ENCODE data around the gene GABRG2. TPM values are rescaled to one million over a fixed set of nuclear protein-coding genes. Genes with fewer than 3 reads are reported as not detected.
"Not testable (repeated sequence)": the region's sequence is repeated elsewhere in the genome, so short reads cannot be mapped to it uniquely, and the experiment has no call there.

The GABRG2 gene
- total RNA-seq, result not detected in 2 replicates

GRCh38 chr5:162067655-162068411 lies at the start of gene GABRG2:
Gene GABRG2 (plus strand): TSS chr5:162067773. CDS start chr5:162068000, 227 bp downstream.
- no peak for DNase-seq (ENCODE audit: low read depth)

GRCh38 chr5:162025312-162025711 lies 42.3 kb upstream of the GABRG2 start:
- no peak for DNase-seq (ENCODE audit: low read depth)

DNA sequence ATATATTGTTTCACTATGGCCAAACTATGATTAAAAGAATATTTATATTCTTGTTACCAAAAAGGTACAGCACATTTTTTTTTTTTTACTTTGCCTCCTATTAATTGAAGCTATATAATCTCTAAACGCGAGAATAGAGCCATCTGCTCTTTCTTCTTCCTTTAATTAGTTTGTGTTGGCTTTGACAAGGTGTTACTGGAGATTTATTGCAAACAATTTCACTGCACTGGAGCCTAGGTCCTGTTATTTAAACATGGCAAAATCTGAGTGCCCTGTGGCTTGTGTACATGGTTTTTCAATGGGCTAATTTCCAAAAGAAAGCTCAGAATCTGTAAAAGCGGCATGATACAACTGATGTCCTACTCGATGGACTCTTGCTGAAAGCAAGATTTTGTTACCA lies 40.8 kb upstream of the GABRG2 start:
- DNase-seq (ENCODE audit: low read depth), result no peak

- DNase-seq (ENCODE audit: low read depth), result no peak
These were observed 30.1 kb upstream of the GABRG2 start for GRCh38 chr5:162037431-162037830.

DNA sequence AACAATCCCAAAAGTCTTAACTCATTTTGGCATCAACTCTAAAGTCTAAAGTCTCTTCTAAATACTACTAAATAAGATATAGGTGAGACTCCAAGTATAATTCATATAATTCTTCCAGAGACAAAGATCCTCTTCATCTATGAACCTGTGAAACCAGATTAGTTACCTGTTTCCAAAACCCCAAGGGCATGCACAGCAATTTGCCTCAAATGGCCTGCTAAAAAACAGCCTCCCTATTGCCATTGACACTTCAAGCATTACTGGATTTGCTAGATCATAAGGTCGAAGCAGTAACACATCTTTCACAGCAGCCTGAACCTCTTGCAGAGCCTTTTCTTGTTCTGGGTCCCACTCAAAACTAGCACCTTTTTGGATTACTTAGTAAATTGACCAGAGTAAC lies 20.3 kb upstream of the GABRG2 start:
- DNase-seq (ENCODE audit: low read depth), result no peak

- no peak for DNase-seq (ENCODE audit: low read depth)
These were observed 14.9 kb upstream of the GABRG2 start for GRCh38 chr5:162052676-162053075.

DNA sequence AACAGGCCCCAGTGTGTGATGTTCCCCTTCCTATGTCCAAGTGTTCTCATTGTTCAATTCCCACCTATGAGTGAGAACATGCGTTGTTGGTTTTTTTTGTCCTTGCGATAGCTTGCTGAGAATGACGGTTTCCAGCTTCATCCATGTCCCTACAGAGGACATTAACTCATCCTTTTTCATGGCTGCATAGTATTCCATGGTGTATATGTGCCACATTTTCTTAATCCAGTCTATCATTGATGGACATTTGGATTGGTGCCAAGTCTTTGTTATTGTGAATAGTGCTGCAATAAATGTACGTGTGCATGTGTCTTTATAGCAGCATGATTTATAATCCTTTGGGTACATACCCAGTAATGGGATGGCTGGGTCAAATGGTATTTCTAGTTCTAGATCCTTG lies 12.5 kb upstream of the GABRG2 start:
- DNase-seq (ENCODE audit: low read depth), result not testable (repeated sequence)

- no peak for DNase-seq (ENCODE audit: low read depth)
These were observed 411 bp upstream of the GABRG2 start for GRCh38 chr5:162067162-162067561.

- DNase-seq (ENCODE audit: low read depth), result peak; percentile 50
These were observed 839 bp downstream of the GABRG2 start for GRCh38 chr5:162068412-162068811.

DNA sequence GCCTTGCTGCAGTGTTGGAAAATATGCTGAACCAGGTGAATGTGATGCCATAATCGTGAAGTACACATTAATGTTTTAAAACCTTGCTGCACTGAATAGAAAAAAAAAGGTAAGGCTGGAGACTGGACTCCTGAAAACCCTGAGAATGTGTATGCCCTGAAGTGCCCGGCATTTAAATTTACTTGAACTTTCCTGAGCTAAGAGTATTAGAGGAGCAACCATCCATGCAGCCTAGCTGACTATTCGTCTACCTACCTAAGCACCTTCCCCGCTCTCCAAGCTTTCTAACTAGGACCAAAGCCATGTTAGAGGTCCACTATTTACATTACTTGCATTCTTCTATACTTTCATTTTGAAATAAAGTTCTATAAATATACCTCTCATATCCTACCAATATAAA lies 1.4 kb downstream of the GABRG2 start:
- no peak for DNase-seq (ENCODE audit: low read depth)

DNA sequence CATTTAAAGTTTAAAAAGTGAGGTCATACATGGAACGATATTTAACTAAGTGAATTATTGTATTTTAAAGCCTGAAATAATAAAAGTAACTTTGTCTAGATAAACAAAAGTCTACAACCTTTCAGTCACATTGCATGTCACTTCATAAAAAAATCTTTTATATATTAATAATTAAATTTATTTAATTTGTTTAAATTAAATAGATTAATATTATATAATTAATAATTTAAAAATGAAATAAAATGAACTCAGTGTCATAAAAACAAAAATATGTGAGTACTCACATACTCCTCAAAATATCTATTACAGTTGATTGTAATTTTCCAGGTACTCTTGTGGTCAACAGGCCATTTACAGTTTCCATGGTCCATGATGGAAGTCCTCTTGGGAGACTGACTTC lies 11.2 kb downstream of the GABRG2 start:
- no peak for DNase-seq (ENCODE audit: low read depth)

DNA sequence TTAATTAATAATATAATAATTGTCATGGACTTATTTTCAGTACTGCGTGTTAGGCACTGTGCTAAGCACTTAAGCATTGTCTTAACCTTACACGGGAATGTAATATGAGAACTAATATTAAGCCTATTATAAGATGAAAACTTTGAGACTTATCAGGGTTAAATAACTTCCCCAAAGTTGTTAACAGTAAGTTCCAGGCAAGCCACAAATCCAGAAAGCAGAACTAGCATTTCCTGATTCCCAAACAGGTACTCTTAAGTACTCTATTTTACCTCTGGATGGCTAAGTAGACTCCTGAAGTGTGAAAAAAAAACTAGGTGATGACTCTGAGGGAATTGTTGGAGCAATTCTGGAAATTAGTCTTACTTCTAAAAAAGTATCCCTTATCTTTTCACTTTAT lies 23.8 kb downstream of the GABRG2 start:
- no peak for DNase-seq (ENCODE audit: low read depth)

DNA sequence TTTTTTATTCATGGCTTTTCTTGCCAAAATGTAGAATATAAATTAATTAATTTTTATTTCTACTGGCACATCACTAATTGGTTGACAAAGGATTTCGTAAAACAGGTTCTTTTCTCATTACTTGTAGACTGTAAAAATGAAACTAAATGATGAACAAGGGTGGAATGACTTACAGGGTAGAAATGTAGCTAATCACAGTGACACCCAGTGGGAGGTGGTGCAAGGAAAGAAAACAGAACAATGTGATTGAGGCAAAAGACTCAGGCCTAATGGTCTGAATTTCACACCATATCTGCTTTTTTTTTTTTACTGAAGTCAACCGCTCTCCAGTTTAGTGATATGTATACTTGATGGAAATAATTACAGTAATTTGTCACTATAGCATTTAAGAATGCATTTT lies 28.9 kb downstream of the GABRG2 start:
- peak; percentile 3 for DNase-seq (ENCODE audit: low read depth)

DNA sequence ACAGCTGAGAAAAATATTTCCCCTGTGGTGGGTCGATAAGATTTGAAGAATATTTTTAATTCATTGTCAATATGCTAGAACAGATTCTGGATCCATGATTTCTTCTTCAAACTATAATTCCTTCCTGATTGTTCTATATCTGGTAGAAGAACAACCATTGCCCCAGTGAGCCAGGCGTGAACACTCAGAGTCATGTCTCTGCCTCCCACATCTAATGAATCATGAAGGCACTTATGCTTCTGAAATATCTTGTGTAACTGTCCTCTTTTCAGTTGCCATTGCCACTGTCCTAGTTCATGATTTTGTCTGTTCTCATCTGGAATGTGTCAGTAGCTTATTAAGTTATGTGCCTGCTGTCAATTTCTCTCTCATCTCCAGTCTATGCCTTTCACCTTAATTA lies 40.0 kb downstream of the GABRG2 start:
- no peak for DNase-seq (ENCODE audit: low read depth)

GRCh38 chr5:162119801-162120200 lies 52.2 kb downstream of the GABRG2 start:
- DNase-seq (ENCODE audit: low read depth), result no peak

DNA sequence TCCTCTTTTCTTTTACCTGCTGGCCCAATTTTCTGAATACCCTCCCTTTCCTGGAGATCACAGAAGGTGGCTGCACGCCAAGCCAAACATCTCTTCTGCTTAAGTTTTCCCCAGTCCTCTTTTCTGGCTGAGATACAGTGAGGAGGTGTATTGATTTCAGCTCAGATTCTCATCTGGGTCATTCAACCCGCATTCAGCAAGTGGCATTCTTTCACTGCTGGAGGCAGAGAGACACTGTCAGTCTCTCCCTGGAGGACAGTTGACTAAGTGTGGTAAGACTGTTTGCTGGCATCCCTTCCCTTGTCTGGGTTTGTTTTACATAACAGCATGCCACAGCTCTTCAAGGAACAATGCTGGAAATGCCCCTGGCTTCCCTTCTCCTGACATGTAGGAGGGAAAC lies 60.5 kb downstream of the GABRG2 start:
- no peak for DNase-seq (ENCODE audit: low read depth)

- DNase-seq (ENCODE audit: low read depth), result no peak
These were observed 64.8 kb downstream of the GABRG2 start for GRCh38 chr5:162132348-162132747.

DNA sequence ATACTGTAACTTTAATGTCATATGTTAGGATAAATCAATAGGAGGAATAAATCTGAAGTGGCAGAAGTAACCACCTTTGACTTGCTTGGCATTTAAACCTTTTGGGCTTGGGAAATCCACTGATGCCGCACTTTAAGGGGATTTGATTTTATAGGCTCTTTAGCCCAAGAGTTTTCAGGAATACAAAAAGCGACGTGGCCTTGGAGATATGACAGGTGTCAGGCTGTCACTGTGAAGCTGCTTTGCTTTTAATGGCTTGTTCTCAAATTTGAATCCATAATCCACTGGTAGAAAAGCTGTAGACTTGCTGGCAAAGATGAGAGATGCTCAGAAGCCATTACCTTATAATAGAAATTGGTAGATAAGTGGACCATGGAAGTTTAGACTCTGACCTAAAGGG lies 71.6 kb downstream of the GABRG2 start:
- DNase-seq (ENCODE audit: low read depth), result no peak

GRCh38 chr5:162154242-162154641 lies 86.7 kb downstream of the GABRG2 start:
- DNase-seq (ENCODE audit: low read depth), result no peak

- peak; percentile 78 for DNase-seq (ENCODE audit: low read depth)
These were observed 92.8 kb downstream of the GABRG2 start for GRCh38 chr5:162160401-162160800.

DNA sequence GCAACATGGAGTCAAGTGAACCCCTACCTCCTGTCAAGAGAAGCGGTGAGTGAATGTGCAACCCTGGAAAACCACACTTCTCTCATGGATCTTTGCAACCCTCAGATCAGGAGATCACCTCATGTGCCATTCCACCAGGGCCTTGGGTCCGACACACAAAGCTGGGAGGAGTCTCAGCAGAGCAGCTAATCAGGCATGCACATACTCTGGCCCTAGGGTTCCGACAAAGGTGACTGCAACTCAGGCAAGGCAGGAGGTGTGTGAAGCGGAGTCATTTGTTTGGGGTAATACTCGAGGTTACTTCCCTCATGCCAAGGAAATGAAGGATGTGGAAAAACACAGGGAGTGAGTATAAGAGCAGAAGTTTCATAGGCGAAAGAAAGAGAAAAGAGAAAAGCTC lies 96.1 kb downstream of the GABRG2 start:
- no peak for DNase-seq (ENCODE audit: low read depth)

DNA sequence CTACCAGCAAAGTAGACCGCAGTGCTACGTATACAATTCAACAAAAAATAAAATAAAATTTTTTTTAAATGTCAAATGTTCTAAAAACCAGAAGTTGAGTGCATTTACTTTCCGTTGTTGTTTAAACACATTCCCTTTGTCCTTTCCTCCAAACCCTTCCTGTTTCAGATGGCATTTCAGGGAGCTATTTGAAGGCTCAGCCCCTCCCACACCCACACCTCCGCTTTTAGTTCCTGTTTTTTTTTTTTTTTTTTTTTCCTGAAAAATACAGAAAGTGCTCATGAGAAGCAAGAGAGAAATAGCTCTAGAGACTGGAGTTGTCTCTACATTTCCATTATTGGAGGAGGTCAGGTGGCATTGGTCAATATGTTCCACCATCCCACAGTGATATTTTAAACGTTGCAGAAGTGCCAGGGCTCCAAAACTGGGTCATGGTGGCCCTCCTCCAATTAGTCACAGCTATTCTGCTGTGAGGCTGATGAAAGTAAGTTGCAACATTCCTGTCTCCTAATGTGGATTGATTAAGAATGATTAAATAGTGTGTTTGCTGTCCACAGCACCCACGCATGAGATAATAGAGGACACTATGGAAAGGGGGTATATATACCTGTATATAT lies 106.9 kb downstream of the GABRG2 start:
- DNase-seq (ENCODE audit: low read depth), result no peak

- DNase-seq (ENCODE audit: low read depth), result no peak
These were observed 119.8 kb downstream of the GABRG2 start for GRCh38 chr5:162187371-162187770.

DNA sequence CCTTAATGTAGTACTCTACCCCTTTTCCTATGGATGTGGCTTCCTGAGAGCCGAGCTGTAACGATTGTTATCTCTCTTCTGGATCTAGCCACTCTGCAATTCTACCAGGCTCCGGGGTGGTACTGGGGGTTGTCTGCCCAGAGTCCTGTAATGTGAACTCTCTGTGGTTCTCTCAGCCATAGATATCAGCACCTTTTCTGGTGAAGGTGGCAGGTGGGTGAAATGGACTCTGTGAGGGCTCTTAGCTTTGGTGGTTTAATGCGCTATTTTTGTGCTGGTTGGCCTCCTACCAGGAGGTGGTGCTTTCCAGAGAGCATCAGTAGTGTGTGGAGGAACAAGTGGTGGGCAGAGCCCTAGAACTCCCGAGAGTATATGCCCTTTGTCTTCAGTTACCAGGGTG lies 122.1 kb downstream of the GABRG2 start:
- DNase-seq (ENCODE audit: low read depth), result no peak

Data from renal cortical epithelial cell (primary cell).